Measurements from ENCODE around the gene SCN4B.

SCN4B gene

GRCh38 chr11:118095967-118096367, 56.7 kb downstream of the SCN4B start:
- no peak for DNase-seq

GRCh38 chr11:118095493-118095892, 57.1 kb downstream of the SCN4B start:
- DNase-seq, result no peak

- no peak for DNase-seq
Measured at GRCh38 chr11:118092907-118093571, 59.6 kb downstream of the SCN4B start.

GRCh38 chr11:118091690-118092089, 60.9 kb downstream of the SCN4B start:
- DNase-seq, result no peak

DNA sequence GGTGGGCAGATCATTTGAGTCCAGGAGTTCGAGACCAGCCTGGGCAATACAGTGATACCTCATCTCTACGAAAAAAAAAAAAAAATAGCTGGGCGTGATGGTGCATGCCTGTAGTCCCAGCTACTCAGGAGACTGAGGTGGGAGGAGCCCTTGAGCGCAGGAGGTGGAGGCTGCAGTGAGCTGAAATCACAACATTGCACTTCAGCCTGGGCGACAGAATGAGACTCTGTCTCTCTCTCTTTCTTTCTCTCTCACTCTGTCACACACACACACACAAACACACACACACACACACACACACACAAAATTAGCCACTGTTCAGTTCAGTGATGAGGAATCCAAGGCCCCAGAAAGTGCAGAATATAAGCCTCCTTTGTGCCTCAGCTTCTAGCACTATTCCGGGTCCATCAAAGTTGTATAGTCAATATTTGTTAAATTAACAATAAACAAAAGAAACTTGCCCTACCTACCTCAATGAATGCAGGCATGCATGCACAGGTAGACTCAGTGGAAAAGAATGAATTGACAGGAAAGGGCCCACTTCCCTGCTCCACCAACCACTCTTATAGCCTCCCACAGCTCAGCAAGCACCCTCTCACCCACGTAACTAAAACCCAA, 62.0 kb downstream of the SCN4B start:
- DNase-seq, result no peak

- no peak for DNase-seq
Measured at GRCh38 chr11:118088531-118088930, 64.1 kb downstream of the SCN4B start.

GRCh38 chr11:118087931-118088330, 64.7 kb downstream of the SCN4B start:
- no peak for DNase-seq

DNA sequence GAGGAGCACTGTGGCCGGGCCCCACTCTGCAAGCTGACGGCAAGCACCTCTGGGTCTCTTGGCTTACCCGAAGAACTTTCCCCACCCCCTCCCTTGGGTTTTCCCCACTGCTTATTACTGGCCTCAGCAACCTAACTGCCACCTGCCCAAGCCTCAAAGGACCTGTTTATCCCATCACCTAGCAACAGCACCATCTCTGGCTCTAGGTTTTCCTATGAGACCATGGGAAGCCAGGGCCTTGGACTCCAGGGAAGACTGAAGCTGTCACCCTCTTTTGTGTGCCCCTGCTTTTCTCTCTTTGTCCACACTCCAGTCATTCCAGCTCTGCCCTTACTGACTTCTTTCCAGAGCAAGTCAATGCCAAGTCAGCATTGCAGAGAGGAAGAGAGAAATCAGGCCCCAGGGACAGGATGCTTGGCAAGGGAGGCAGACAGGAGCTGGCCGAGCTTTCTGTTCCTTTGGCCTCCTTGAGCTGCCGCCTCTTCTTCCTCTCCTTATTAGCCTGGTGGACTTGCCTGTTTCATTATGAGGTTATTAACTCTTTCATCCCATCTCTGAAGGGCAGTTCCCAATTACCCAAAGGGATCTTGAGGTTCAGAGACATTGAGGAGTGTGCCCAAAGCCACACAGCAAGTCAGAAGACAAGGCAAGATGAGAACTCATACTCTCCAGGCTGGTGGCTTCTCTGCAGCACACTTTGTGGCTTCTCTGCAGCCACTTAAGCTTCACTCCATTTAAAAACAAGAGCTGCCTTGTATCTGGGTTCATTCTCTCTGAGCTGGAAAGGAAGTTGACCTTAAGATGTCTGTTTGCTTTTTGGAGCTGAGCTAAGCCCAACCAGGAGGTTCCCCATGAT, 65.5 kb downstream of the SCN4B start, which contains the start of gene SMIM35:
SMIM35 (minus strand) TSS at position 51 of the 856 bp plus-strand sequence. CDS start 206 bp downstream, outside the sequence.
- DNase-seq, result no peak

DNA sequence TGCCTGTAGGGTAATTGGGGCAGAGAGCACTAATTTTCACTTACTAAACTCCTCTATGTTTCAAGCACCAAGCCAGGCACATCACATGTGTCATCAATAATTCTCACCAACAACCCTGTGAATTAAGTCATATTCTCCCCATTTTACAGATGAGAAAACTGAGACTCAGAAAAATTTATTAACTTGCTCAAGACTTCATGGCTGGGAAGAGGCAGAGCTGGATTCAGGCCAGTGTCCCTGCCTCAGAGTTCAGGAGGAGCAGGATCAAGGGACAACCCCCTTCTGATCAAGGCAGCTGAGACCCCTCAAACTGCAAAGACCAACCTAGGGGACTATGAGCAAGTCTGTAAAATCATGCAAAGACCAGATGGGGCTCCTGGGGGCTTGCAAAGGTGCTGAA, 68.0 kb downstream of the SCN4B start:
- no peak for DNase-seq

GRCh38 chr11:118084247-118084646, 68.4 kb downstream of the SCN4B start:
- no peak for DNase-seq

All from activated T-cell treated with anti-CD3 and anti-CD28 coated beads for 4 hours (primary cell).